Forelimb muscle (tissue), 1 donor: Measurements from ENCODE around the gene NELFE. TPM values are rescaled to one million over a fixed set of nuclear protein-coding genes. Genes with fewer than 3 reads are reported as not detected.
"Not testable (repeated sequence)": the region's sequence is repeated elsewhere in the genome, so short reads cannot be mapped to it uniquely, and the experiment has no call there.

ENCODE experiments used
- DNase-seq: peaks from one replicate; pipeline ENCODE4 v3.0.0-alpha.2; 2013; ENCODE audit warnings: low read depth
- polyA plus RNA-seq: library from polyadenylated mRNA; unstranded; fragments of 120-200 nt; gene quantifications from one replicate; pipeline ENCODE4 v1.2.1, GENCODE V29; 2013; ENCODE audit not compliant: insufficient read length

Gene NELFE
- polyA plus RNA-seq, 1 donor = 63.3 TPM

- no peak for DNase-seq
These were observed 39.0 kb downstream of the NELFE start for GRCh38 chr6:31919624-31920303.

DNA sequence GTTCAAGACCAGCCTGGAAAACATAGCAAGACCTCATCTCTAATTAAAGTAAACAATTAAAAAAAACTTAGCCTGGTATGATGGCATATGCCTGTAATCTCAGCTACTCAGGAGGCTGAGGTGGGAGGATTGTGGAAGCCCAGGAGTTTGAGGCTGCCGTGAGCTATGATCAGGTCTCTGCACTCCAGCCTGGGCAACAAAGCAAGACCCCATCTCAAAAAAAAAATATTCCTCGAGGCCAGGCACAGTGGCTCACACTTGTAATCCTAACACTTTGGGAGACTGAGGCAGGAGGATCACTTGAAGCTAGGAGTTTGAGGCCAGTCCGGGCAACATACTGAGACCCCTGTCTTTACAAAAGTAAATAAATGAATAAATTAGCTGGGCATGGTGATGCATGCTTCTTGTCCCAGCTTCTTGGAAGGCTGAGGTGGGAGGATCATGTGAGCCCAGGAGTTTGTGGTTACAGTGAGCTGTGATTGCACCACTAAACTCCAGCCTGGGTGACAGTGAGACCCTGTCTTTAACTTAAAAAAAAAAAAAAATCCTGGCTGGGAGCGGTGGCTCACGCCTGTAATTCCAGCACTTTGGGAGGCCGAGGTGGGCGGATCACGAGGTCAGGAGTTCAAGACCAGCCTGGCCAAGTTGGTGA, 40.6 kb downstream of the NELFE start:
- no peak for DNase-seq

GRCh38 chr6:31915756-31916155, 43.0 kb downstream of the NELFE start:
- DNase-seq = no peak

GRCh38 chr6:31915351-31915750, 43.4 kb downstream of the NELFE start:
- no peak for DNase-seq

DNA sequence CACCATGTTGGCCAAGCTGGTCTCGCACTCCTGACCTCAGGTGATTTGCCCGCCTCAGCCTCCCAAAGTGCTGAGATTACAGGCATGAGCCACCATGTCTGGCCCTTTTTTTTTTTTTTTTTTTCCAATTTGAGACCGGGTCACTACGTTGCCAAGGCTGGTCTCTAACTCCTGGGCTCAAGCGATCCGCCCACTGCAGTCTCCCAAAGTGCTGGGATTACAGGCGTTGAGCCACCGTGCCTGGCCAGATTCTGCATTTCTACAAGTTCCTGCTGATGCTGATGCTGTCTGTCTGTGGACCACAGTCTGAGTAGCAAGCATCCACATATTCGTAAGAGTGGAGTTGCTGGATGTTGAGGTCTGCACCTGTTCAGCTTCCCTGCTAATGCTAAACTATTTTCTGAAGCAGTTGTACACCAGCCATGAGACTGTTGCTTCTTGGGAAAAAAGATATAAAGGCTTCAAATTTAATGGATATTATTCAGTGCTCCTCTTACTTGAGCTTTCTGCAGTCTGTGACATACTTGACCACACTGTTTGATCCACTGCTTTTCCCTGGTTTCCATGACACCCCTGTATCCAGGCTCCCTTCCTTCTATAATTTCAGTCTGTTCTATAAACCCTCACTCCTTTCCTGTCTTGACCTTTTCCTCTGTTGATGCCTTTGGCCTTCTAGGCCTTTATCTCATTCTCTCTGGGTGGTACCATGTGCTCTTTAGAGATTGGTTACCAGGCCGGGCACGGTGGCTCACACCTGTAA, 46.8 kb downstream of the NELFE start:
- DNase-seq = no peak

- not testable (repeated sequence) for DNase-seq
These were observed 49.5 kb downstream of the NELFE start for GRCh38 chr6:31909298-31909697.

DNA sequence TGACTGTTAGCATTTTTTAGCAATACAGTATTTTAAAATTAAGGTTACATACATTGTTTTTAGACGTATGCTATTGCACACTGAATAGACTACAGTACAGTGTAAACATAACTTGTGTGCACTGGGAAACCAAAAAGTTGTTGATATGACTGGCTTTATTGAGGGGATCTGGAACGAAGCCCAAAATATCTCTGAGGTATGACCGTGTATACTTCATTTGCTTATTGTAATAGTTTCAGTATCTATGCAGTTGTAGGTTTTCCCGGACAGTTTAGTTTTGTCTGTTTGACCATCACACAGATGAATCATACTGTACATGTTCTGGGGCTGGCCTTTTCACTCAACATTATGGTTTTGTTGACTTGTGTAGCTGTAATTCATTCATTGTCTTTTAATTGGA, 50.0 kb downstream of the NELFE start:
- DNase-seq = no peak

DNA sequence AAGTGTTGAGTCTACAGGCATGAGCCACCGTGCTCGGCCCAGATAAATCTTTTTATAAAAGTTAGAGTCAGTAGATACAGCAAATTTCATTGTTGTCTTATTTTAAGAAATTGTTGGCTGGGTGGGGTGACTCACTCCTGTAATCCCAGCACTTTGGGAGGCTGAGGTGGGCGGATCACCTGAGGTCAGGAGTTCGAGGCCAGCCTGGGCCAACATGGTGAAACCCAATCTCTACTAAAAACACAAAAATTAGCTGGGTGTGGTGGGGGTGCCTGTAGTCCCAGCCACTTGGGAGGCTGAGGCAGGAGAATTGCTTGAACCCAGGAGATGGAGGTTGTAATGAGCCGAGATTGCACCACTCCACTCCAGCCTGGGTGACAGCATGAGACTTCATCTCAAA, 50.5 kb downstream of the NELFE start:
- not testable (repeated sequence) for DNase-seq

GRCh38 chr6:31907158-31907813, 51.5 kb downstream of the NELFE start:
- no peak for DNase-seq

GRCh38 chr6:31906727-31907126, 52.0 kb downstream of the NELFE start:
- not testable (repeated sequence) for DNase-seq

DNA sequence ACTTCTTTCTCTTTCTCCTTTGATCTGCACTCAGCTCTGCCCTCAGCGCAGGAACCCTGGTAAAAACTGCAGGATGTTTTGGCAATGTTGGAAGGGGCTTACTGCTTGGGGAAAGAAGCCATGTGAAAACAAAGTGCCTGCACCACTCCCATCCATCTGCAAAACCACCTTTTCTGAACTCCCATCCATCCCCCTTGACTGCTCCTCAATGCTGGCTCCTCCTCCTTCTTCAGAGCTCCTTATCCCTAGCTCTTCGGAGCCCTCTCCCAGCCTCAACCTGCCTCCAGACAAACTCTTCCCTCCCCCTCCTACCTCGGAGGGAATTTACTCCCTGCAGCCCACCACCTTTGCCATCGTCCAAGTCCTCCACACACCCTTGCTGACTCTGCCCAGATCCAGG, 52.6 kb downstream of the NELFE start:
- DNase-seq = no peak

DNA sequence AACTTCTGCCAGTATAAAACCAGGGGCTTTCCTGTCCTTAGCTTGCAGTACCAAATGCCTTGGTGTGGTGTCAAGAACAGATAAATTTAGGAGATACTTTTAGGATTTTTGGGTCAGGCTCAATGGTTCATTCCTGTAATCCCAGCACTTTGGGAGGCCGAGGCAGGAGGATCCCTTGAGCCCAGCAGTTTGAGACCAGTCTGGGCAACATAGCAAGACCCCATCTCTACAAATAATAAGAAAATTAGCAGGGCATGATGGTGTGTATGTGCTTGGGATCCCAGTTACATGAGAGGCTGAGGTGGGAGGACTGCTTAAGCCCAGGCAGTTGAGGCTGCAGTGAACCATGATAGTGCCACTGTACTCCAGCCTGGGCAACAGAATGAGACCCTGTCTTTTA, 53.7 kb downstream of the NELFE start:
- no peak for DNase-seq

DNA sequence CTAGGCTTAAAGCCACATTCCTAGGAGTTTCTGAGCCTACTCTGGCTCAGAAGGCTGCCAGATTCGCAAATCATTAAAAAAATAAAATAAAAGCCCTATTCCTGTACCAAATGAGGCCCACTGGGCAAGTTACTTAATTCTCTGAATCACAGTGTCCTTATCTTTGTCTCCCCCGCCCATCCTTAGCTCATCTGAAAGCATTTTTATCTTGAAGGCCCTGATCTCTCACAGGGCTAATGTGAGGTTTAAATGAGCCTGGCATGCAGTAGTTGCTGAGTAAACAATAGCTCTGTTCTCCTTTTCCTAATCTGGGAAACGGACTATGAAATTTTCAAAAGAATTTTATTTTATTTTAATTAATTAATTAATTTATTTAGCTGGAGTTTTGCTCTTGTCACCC, 54.8 kb downstream of the NELFE start:
- DNase-seq = no peak

Other genes with a start within 250 kb of the NELFE start
- gene LY6G6D, start 243.6 kb downstream of the NELFE start, polyA plus RNA-seq = 0.47 TPM
- gene LY6G6C, start 237.2 kb downstream of the NELFE start, polyA plus RNA-seq = 0.62 TPM
- 1.2 TPM for gene MPIG6B, start 235.6 kb downstream of the NELFE start, polyA plus RNA-seq
- 108 TPM for gene DDAH2, start 229.7 kb downstream of the NELFE start, polyA plus RNA-seq
- 102 TPM for gene CLIC1, start 222.4 kb downstream of the NELFE start, polyA plus RNA-seq
- 14.2 TPM for gene MSH5, start 219.0 kb downstream of the NELFE start, polyA plus RNA-seq
- 3.0 TPM for gene SAPCD1, start 196.3 kb downstream of the NELFE start, polyA plus RNA-seq
- gene VWA7, start 181.6 kb downstream of the NELFE start, polyA plus RNA-seq = 2.9 TPM
- gene VARS1, start 163.2 kb downstream of the NELFE start, polyA plus RNA-seq = 46.5 TPM
- 55.3 TPM for gene LSM2, start 152.0 kb downstream of the NELFE start, polyA plus RNA-seq
- gene HSPA1L, start 143.7 kb downstream of the NELFE start, polyA plus RNA-seq = 5.0 TPM
- 72.3 TPM for gene HSPA1A, start 143.4 kb downstream of the NELFE start, polyA plus RNA-seq
- 48.9 TPM for gene HSPA1B, start 131.2 kb downstream of the NELFE start, polyA plus RNA-seq
- 15.0 TPM for gene NEU1, start 96.2 kb downstream of the NELFE start, polyA plus RNA-seq
- gene SLC44A4, start 80.0 kb downstream of the NELFE start, polyA plus RNA-seq = 0.37 TPM
- gene EHMT2, start 61.3 kb downstream of the NELFE start, polyA plus RNA-seq = 29.3 TPM
- 9.5 TPM for gene ZBTB12, start 56.9 kb downstream of the NELFE start, polyA plus RNA-seq
- 3.0 TPM for gene C2, start 31.3 kb downstream of the NELFE start, polyA plus RNA-seq
- 1.0 TPM for gene CFB, start 12.9 kb downstream of the NELFE start, polyA plus RNA-seq
- 27.0 TPM for gene SKIC2, start 204 bp upstream of the NELFE start, polyA plus RNA-seq
- gene DXO, start 13.2 kb upstream of the NELFE start, polyA plus RNA-seq = 16.9 TPM
- gene C4A, start 23.1 kb upstream of the NELFE start, polyA plus RNA-seq = 19.3 TPM
- gene C4B, start 55.8 kb upstream of the NELFE start, polyA plus RNA-seq = 22.1 TPM
- 1.0 TPM for gene CYP21A2, start 79.4 kb upstream of the NELFE start, polyA plus RNA-seq
- gene TNXB, start 150.4 kb upstream of the NELFE start, polyA plus RNA-seq = 108 TPM
- 42.4 TPM for gene ATF6B, start 169.3 kb upstream of the NELFE start, polyA plus RNA-seq
- 3.5 TPM for gene FKBPL, start 171.3 kb upstream of the NELFE start, polyA plus RNA-seq
- 1.3 TPM for gene PRRT1, start 193.0 kb upstream of the NELFE start, polyA plus RNA-seq
- 34.6 TPM for gene PPT2, start 195.2 kb upstream of the NELFE start, polyA plus RNA-seq
- 25.9 TPM for gene EGFL8, start 205.6 kb upstream of the NELFE start, polyA plus RNA-seq
- 57.3 TPM for gene AGPAT1, start 217.1 kb upstream of the NELFE start, polyA plus RNA-seq
- gene RNF5, start 219.4 kb upstream of the NELFE start, polyA plus RNA-seq = 50.9 TPM
- gene AGER, start 225.3 kb upstream of the NELFE start, polyA plus RNA-seq = 8.0 TPM
- 107 TPM for gene PBX2, start 231.2 kb upstream of the NELFE start, polyA plus RNA-seq
- 6.7 TPM for gene GPSM3, start 233.7 kb upstream of the NELFE start, polyA plus RNA-seq